Trophoblast cell (in vitro differentiated cells and primary cell): Measurements from ENCODE around the gene APOBEC3B.

ENCODE experiments used
- DNase-seq, 2 donors: peaks; one replicate each; pipeline ENCODE4 v3.0.0-alpha.2; 2016
- H2AFZ ChIP-seq: 2 replicates; pipeline ENCODE4 v1.6.1; 2013; ENCODE audit warnings: low read length, moderate library complexity, mild to moderate bottlenecking; ENCODE audit not compliant: insufficient read depth, poor library complexity
- H2AK5ac ChIP-seq: 2 replicates; pipeline ENCODE4 v1.6.1; 2013; ENCODE audit warnings: mild to moderate bottlenecking, low read length
- H2BK120ac ChIP-seq: 2 replicates; pipeline ENCODE4 v1.6.1; 2013; ENCODE audit warnings: low read length, mild to moderate bottlenecking, moderate library complexity; ENCODE audit not compliant: insufficient read depth, poor library complexity
- H2BK12ac ChIP-seq: 2 replicates; pipeline ENCODE4 v1.6.1; 2013; ENCODE audit warnings: mild to moderate bottlenecking, low read length, moderate library complexity
- H2BK5ac ChIP-seq: 2 replicates; pipeline ENCODE4 v1.6.1; 2013; ENCODE audit warnings: low read length, low read depth, moderate library complexity, mild to moderate bottlenecking; ENCODE audit not compliant: poor library complexity
- H3K14ac ChIP-seq: 2 replicates; pipeline ENCODE4 v1.6.1; 2013; ENCODE audit warnings: mild to moderate bottlenecking, low read length
- H3K18ac ChIP-seq: 2 replicates; pipeline ENCODE4 v1.6.1; 2013; ENCODE audit warnings: mild to moderate bottlenecking, low read length
- H3K23ac ChIP-seq: 2 replicates; pipeline ENCODE4 v1.6.1; 2013; ENCODE audit warnings: low read length
- H3K27ac ChIP-seq: 2 replicates; pipeline ENCODE4 v1.5.1; 2013; ENCODE audit warnings: low read depth, mild to moderate bottlenecking, inconsistent platforms, low read length, moderate library complexity
- H3K27me3 ChIP-seq: 2 replicates; pipeline ENCODE4 v1.6.1; 2013; ENCODE audit warnings: inconsistent platforms, mild to moderate bottlenecking, low read length, moderate library complexity; ENCODE audit not compliant: insufficient read depth
- H3K36me3 ChIP-seq, 2 experiments: 1 replicate in 1 of 2; 2 replicates in 1 of 2; pipeline ENCODE4 v1.6.1; 2013; ENCODE audit warnings: low read length in 2 of 2, mild to moderate bottlenecking in 2 of 2, moderate library complexity in 1 of 2; ENCODE audit not compliant: insufficient read depth in 2 of 2, control insufficient read depth in 1 of 2
- H3K4ac ChIP-seq: 2 replicates; pipeline ENCODE4 v1.6.1; 2013; ENCODE audit warnings: low read depth, mild to moderate bottlenecking, low read length, moderate library complexity
- H3K4me1 ChIP-seq, 2 experiments: 1 replicate in 1 of 2; 2 replicates in 1 of 2; pipeline ENCODE4 v1.6.1; 2013; ENCODE audit warnings: low read length in 2 of 2, mild to moderate bottlenecking in 2 of 2, moderate library complexity in 1 of 2; ENCODE audit not compliant: insufficient read depth in 2 of 2, control insufficient read depth in 1 of 2
- H3K4me2 ChIP-seq: 2 replicates; pipeline ENCODE4 v1.6.1; 2013; ENCODE audit warnings: inconsistent platforms, mild to moderate bottlenecking, low read length, moderate library complexity
- H3K4me3 ChIP-seq: 2 replicates; pipeline ENCODE4 v1.5.1; 2013; ENCODE audit warnings: mild to moderate bottlenecking, low read depth, low read length, inconsistent platforms
- H3K79me1 ChIP-seq: one replicate; pipeline ENCODE4 v1.6.1; 2013; ENCODE audit warnings: low read length
- H3K79me2 ChIP-seq: 2 replicates; pipeline ENCODE4 v1.6.1; 2013; ENCODE audit warnings: low read length, mild to moderate bottlenecking; ENCODE audit not compliant: control insufficient read depth, insufficient read depth, poor library complexity
- H3K9ac ChIP-seq: 2 replicates; pipeline ENCODE4 v1.6.1; 2013; ENCODE audit warnings: mild to moderate bottlenecking, low read length
- H3K9me3 ChIP-seq: 2 replicates; pipeline ENCODE4 v1.6.1; 2013; ENCODE audit warnings: low read depth, mild to moderate bottlenecking, control low read depth, inconsistent platforms, low read length; ENCODE audit not compliant: insufficient read depth
- H4K12ac ChIP-seq: 2 replicates; pipeline ENCODE4 v1.6.1; 2013; ENCODE audit warnings: low read depth, mild to moderate bottlenecking, low read length, moderate library complexity
- H4K8ac ChIP-seq: 2 replicates; pipeline ENCODE4 v1.6.1; 2013; ENCODE audit warnings: low read depth, mild to moderate bottlenecking, low read length, moderate library complexity
- H4K91ac ChIP-seq: one replicate; pipeline ENCODE4 v1.6.1; 2013; ENCODE audit warnings: low read depth, mild to moderate bottlenecking, low read length, moderate library complexity
- WGBS: extraction: QIAGEN DNeasy Blood & Tissue Kit; methylation state at CpG from one replicate; pipeline ENCODE4 v1.1.7; 2013; ENCODE audit warnings: missing lambda C conversion rate; ENCODE audit not compliant: insufficient read length, insufficient coverage; ENCODE audit errors: extremely low coverage; 5-methylcytosine and 5-hydroxymethylcytosine counted together

Gene APOBEC3B

GRCh38 chr22:38954414-38955043 is 27.6 kb upstream of the APOBEC3B start:
- Histone ChIP-seq H4K91ac (no peak overlapping the region), H3K36me3 (no peaks in the 10 kb centered on the region), H2AFZ (no peak overlapping the region), H3K14ac (no peak overlapping the region), H3K18ac (no peak overlapping the region), H3K9ac (no peak overlapping the region), H3K79me1 (no peaks in the 10 kb centered on the region), H3K9me3 (peaks cover 4% of the 10 kb centered on the region), H4K12ac (no peak overlapping the region), H3K79me2 (no peaks in the 10 kb centered on the region), H2BK5ac (no peak overlapping the region), H2BK12ac (no peak overlapping the region), H3K27ac (no peak overlapping the region), H2BK120ac (no peak overlapping the region), H3K27me3 (no peaks in the 10 kb centered on the region), H2AK5ac (no peak overlapping the region), H4K8ac (no peak overlapping the region), H3K4me2 (no peak overlapping the region), H3K23ac (no peak overlapping the region), H3K4ac (no peak overlapping the region), H3K4me1 (no peaks in the 10 kb centered on the region), H3K4me3 (no peak overlapping the region)
- WGBS: no CpG with 5 or more reads among the region's 13 CpGs
- DNase-seq: no peak

GRCh38 chr22:38955250-38955905 is 26.8 kb upstream of the APOBEC3B start:
- no peak for DNase-seq
- H2BK5ac ChIP-seq: no peak overlapping the region
- no peak overlapping the region for H3K23ac ChIP-seq
- H2BK12ac ChIP-seq: no peak overlapping the region
- no CpG with 5 or more reads among the region's 5 CpGs for WGBS
- H3K4me3 ChIP-seq: no peak overlapping the region
- no peak overlapping the region for H3K27ac ChIP-seq
- no peak overlapping the region for H3K4me2 ChIP-seq
- no peak overlapping the region for H4K8ac ChIP-seq
- H3K14ac ChIP-seq: no peak overlapping the region
- H3K27me3 ChIP-seq: no peaks in the 10 kb centered on the region
- no peaks in the 10 kb centered on the region for H3K79me1 ChIP-seq
- no peak overlapping the region for H3K18ac ChIP-seq
- H2AFZ ChIP-seq: no peak overlapping the region
- H3K79me2 ChIP-seq: no peaks in the 10 kb centered on the region
- H3K36me3 ChIP-seq: no peaks in the 10 kb centered on the region
- no peak overlapping the region for H4K91ac ChIP-seq
- no peak overlapping the region for H2BK120ac ChIP-seq
- H3K4me1 ChIP-seq: no peaks in the 10 kb centered on the region
- H3K9ac ChIP-seq: no peak overlapping the region
- H3K4ac ChIP-seq: no peak overlapping the region
- H2AK5ac ChIP-seq: no peak overlapping the region
- H3K9me3 ChIP-seq: peaks cover 4% of the 10 kb centered on the region
- no peak overlapping the region for H4K12ac ChIP-seq

DNA sequence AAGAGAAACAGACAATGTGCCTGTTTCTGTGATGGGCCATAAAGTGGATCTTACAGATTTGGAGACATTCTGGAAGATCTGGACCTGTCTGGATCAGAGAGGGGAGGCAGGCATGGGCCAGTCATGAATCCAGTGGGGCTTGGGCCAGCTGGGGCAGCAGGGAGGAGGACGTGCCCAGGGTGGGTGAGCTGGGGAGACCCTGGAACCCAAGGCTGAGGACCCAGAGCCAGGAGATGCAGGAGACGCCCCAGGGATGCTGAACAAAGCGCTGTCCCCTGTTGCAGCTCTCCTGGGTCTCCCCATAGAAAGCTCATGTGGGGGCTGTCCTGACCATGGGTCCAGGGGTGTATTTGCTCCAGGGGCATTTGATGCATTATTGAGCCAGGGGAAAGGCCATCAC is 26.2 kb upstream of the APOBEC3B start:
- H4K12ac ChIP-seq: no peak overlapping the region
- no peak for DNase-seq
- no peak overlapping the region for H3K23ac ChIP-seq
- H3K36me3 ChIP-seq: no peaks in the 10 kb centered on the region
- H3K14ac ChIP-seq: no peak overlapping the region
- no peak overlapping the region for H3K27ac ChIP-seq
- no peaks in the 10 kb centered on the region for H3K27me3 ChIP-seq
- H3K4me2 ChIP-seq: no peak overlapping the region
- H3K18ac ChIP-seq: no peak overlapping the region
- no peak overlapping the region for H2AK5ac ChIP-seq
- H4K91ac ChIP-seq: no peak overlapping the region
- H3K4ac ChIP-seq: no peak overlapping the region
- H4K8ac ChIP-seq: no peak overlapping the region
- WGBS: no CpG with 5 or more reads among the region's 3 CpGs
- no peak overlapping the region for H2BK5ac ChIP-seq
- no peak overlapping the region for H2BK120ac ChIP-seq
- peaks cover 4% of the 10 kb centered on the region for H3K9me3 ChIP-seq
- H3K4me3 ChIP-seq: no peak overlapping the region
- H2AFZ ChIP-seq: no peak overlapping the region
- no peaks in the 10 kb centered on the region for H3K79me2 ChIP-seq
- no peak overlapping the region for H2BK12ac ChIP-seq
- no peaks in the 10 kb centered on the region for H3K4me1 ChIP-seq
- H3K9ac ChIP-seq: no peak overlapping the region
- H3K79me1 ChIP-seq: no peaks in the 10 kb centered on the region

- WGBS: no CpG with 5 or more reads among the region's 5 CpGs
- H3K79me1 ChIP-seq: no peaks in the 10 kb centered on the region
- no peak overlapping the region for H3K23ac ChIP-seq
- no peak overlapping the region for H3K27ac ChIP-seq
- no peak for DNase-seq
- H4K91ac ChIP-seq: no peak overlapping the region
- H3K9me3 ChIP-seq: peaks cover 4% of the 10 kb centered on the region
- H3K4me3 ChIP-seq: no peak overlapping the region
- H3K18ac ChIP-seq: no peak overlapping the region
- no peak overlapping the region for H3K9ac ChIP-seq
- no peaks in the 10 kb centered on the region for H3K27me3 ChIP-seq
- H4K12ac ChIP-seq: no peak overlapping the region
- H2AFZ ChIP-seq: no peak overlapping the region
- no peak overlapping the region for H2BK5ac ChIP-seq
- no peak overlapping the region for H4K8ac ChIP-seq
- no peaks in the 10 kb centered on the region for H3K36me3 ChIP-seq
- no peak overlapping the region for H2AK5ac ChIP-seq
- H3K14ac ChIP-seq: no peak overlapping the region
- no peak overlapping the region for H2BK120ac ChIP-seq
- H3K4me1 ChIP-seq: no peaks in the 10 kb centered on the region
- no peak overlapping the region for H2BK12ac ChIP-seq
- no peak overlapping the region for H3K4me2 ChIP-seq
- no peaks in the 10 kb centered on the region for H3K79me2 ChIP-seq
- H3K4ac ChIP-seq: no peak overlapping the region
Measured at GRCh38 chr22:38956551-38956950, 25.6 kb upstream of the APOBEC3B start.
